SK-MEL-5 (cell line): ENCODE results near the gene HIBADH. TPM values are rescaled to one million over a fixed set of nuclear protein-coding genes. Genes with fewer than 3 reads are reported as not detected.

ENCODE experiments used
- DNase-seq: peaks from one replicate; pipeline ENCODE4 v3.0.0-alpha.2; 2016; ENCODE audit warnings: low read depth, low spot score
- in situ Hi-C: cut with HindIII; loops from 2 replicates; pipeline ENCODE4 v1.10.0; 2016; ENCODE audit warnings: low sequenced_read_pairs, high pct_unique_total_duplicates, low pct_unique_long_range_greater_than_20kb
- total RNA-seq: library from RNA; depleted of rRNA; stranded (reverse); fragments of >200 nt; shearing (Covaris generic); gene quantifications from 2 replicates; pipeline ENCODE4 v1.2.3, GENCODE V29; 2014

Gene HIBADH
- total RNA-seq, 1 experiment from 2014 or later = 135 TPM

- DNase-seq = no peak
These were observed 47.1 kb downstream of the HIBADH start for GRCh38 chr7:27615420-27616185.

GRCh38 chr7:27614095-27614494, 48.6 kb downstream of the HIBADH start:
- in situ Hi-C loops = no loop called here
- no peak for DNase-seq

More at GRCh38 chr7:27615420-27616185, 47.1 kb downstream of the HIBADH start:
- in situ Hi-C loops = no loop called here

GRCh38 chr7:27611059-27611458, 51.6 kb downstream of the HIBADH start:
- no peak for DNase-seq
- in situ Hi-C loops = no loop called here

GRCh38 chr7:27608776-27609495, 53.7 kb downstream of the HIBADH start:
- DNase-seq = no peak
- in situ Hi-C loops = no loop called here

DNA sequence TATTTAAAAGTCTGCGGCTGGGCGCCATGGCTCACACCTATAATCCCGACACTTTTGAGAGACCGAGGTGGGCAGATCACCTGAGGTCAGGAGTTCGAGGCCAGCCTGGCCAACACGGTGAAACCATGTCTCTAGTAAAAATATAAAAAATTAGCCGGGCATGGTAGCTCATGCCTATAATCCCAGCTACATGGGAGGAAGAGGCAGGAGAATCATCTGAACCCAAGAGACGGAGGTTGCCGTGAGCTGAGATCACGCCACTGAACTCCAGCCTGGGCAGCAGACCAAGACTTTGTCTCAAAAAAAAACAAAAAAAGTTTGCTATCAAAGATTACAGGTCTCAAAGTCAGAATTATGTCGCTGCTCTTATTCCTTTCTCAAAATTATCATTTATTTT, 55.5 kb downstream of the HIBADH start:
- no peak for DNase-seq
- in situ Hi-C loops = no loop called here

DNA sequence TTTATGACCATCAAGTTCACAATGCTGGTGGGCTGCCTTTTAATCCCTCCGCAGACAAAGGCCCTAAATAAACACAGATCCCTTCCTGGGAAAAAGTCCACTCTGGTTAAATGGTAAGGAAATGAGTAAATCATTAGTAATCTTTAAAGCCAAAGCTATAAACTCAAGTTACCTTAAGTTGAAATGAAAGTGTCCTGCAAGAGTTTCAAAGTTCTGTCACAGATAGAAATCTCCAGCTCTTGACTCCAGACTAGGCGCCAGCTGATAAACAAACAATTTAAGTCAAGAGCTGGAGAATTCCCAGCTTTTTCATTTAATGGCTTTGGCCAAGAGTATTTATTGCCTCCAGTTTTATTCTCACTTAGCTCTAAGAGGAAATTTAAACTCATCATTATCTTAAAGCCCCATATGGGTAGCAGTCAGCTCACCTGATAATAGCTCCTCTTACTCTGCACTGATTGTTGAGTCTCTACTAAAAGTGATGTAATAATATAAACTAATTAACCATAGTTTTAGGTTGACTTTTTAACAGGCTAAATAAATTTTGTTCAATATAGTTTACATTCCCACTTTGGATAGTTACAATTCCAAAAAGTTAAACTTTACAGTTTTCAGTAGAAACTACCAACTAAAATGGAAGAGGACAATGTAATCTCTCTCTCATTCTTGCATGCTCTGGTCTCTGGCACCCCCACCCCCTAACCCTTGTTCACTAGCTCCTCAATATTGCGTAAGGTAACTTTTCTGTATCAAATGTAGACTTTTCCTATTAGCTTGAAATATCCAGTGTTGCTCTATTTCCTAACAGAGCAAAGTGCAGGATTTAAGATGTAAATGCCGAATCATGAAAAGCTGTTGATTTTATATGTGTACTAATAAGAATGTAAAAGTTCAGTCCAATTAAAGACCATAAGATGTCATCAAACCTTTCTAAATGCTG, 56.1 kb downstream of the HIBADH start:
- DNase-seq = no peak
- in situ Hi-C loops = no loop called here

DNA sequence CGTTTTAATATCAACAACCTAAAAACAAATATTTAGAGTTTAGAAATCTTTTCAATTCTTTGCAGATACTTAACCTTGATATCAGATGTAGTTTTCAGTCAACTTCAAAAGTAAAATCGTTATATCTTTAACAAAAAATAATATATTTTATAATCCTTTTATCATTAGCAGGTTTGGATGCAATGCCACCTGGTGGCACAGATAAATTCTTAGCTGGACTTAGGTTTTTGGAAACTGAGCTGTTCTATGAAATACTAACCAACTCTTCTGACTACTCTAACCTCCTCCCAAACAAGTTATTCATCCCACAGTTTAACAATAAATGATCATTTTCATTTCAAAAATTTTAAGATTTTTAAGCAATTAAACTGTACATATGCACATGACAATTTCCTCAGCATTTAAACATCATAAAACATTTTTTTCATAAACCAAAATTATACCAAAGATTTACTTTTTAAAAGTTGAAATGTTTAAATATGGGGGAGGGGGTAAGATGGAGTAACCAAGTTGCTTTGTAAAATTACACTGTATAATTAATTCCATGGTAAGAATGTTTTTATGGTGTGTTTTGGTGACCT, 56.9 kb downstream of the HIBADH start:
- DNase-seq = peak; percentile 68
- in situ Hi-C loops = no loop called here

DNA sequence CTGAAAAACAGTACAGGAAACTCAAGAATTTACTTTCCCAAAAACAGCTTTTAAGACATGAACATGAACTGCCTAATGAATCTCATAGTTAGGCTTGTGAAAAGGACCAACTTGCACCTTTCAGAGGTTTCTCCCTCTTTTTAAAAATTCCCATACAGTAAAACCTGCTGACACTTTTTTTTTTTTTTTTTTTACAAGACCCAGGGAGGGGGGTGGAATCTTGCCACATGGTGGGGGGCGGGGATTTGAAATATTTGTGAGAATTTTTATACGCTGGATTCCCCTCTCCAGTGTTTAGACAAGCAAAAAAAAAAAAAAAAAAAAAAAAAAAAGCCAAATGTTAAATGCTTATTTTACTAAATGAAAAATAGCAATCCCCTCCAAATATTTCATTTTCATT, 57.4 kb downstream of the HIBADH start:
- in situ Hi-C loops = no loop called here
- peak; percentile 64 for DNase-seq

GRCh38 chr7:27603813-27604212, 58.9 kb downstream of the HIBADH start:
- peak; percentile 65 for DNase-seq
- in situ Hi-C loops = no loop called here

- in situ Hi-C loops = no loop called here
- no peak for DNase-seq
These were observed 59.9 kb downstream of the HIBADH start for GRCh38 chr7:27602766-27603165.

DNA sequence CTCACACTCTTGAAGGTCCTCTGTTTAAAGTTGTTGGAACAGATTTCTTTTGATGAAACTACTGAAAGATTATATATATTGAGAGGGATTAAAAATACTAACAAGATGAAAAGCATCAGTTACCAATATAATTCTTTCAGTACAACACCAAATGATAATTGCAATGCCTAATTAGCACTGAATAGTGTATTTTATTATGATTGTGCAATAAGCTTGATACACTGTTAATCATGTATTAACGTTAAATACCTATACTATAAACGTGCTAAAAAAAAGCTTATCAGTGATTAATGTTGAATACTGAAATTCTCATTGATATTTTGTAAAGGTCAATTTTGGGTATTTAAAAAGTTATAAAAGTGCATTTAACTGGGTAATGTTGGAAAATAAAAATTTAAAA, 61.5 kb downstream of the HIBADH start:
- in situ Hi-C loops = no loop called here
- no peak for DNase-seq

DNA sequence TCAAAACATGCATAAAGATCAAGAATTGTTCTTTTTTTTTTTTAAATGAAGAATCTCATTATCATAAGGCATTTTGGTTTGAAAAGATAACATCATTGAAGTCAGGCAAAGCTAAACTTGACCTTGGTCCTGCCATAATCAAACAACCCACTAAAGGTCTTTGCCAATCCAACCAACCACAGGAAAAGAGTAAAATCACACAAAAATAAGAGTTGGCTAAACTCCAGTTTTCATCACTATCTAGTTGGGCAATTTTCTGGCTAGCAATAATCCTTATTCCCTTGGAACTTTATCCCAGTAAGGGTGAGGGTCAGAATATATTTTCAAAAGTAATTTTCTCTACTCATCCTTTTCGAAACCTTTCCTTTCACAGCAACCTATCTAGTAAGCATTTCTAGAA, 62.4 kb downstream of the HIBADH start:
- in situ Hi-C loops = no loop called here

GRCh38 chr7:27595009-27595408, 67.7 kb downstream of the HIBADH start:
- no peak for DNase-seq

More for the DNA sequence above, 62.4 kb downstream of the HIBADH start:
- DNase-seq = no peak

DNA sequence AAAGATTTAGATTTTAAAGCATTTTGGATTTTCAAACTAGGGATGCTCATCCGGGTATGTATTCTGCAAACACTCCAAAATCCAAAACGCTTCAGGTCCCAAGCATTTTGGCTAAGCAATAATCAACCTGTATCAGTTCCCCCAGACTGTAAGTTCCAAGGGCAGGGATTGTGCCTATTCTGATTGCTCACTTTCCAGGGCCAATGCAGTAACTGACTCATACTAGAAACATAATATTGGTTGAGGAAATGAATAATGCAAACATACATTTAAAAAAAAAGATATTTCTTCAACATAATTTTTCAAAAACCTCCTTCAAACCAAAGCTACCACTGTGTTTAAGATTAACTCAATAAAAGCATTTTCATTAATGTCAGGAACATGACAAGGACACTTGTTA, 69.5 kb downstream of the HIBADH start:
- DNase-seq = no peak

More at GRCh38 chr7:27595009-27595408, 67.7 kb downstream of the HIBADH start:
- in situ Hi-C loops = loop anchor here (25.0 kb wide), 1 partner anchor 383 kb away; the partner anchor contains the start of gene HOXA13

DNA sequence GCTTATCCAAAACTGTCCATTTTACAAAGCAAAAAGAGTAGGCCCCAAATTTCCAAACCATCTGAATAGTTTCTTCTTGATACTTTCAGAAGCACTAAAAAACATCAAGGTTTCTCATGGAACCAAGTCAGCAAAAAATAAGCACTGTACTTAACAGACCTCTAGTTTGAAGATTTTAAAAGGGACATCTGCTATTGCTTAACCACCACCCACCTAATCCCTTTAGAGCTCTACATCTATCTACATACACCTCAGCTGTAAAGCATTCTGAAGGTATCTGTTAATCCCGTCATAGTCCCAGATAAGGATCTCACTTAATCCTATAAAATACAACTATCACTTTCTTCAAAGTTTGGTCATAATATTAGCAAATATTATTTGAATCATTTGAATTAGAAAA, 72.3 kb downstream of the HIBADH start:
- no peak for DNase-seq
- in situ Hi-C loops = loop anchor here (25.0 kb wide), 1 partner anchor 378 kb away; the partner anchor contains the start of gene HOXA13

More for the DNA sequence above, 69.5 kb downstream of the HIBADH start:
- in situ Hi-C loops = loop anchor here (25.0 kb wide), 1 partner anchor 381 kb away; the partner anchor contains the start of gene HOXA13

DNA sequence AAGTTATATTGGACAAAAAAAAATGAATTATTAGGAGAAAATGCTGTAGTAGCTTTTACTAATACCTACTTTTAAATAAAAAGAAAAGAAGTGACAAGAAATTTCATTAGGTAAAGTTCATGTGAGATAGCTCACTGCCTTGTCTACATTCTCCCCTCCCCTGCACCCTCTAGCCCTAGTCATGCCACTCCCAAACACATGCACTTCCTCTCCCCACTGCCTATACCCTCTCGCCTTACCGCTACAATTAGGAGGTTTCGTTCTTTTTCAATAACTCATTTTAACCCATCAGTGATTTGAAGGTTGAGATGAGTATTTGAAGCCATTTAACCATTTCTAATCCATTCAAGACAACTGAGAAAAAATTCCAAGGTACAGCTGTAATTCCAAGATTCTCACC, 75.3 kb downstream of the HIBADH start:
- no peak for DNase-seq
- in situ Hi-C loops = loop anchor here (25.0 kb wide), 1 partner anchor 375 kb away; the partner anchor contains the start of gene HOXA13

DNA sequence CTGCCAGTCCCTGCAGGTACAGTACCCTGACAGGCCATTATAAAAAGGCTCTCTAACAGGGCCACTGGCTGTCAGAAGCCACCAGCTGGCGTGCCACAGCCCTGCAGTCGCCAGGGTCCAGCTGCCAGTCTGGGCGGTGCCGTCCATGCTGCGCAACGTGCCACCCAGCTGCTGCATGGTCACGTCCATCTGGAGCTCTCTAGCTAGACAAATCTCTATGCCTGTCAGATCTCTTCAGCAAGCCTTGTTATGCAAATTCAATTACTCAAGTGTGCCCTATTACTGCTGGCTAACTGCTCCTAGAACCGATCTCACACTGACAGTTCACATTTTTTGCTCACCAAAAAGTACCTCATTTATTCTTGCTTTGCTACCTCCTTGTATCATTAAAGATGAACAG, 75.9 kb downstream of the HIBADH start:
- in situ Hi-C loops = loop anchor here (25.0 kb wide), 1 partner anchor 375 kb away; the partner anchor contains the start of gene HOXA13
- DNase-seq = no peak
